Glutamatergic neuron (in vitro differentiated cells): ENCODE data around the gene WDFY4. TPM values are rescaled to one million over a fixed set of nuclear protein-coding genes. Genes with fewer than 3 reads are reported as not detected.

Experiments
- DNase-seq: peaks from one replicate; pipeline ENCODE4 v3.0.0; 2022
- H3K27ac Mint-ChIP-seq: one replicate; pipeline ENCODE4 v1.8.0; 2020; ENCODE audit warnings: mild to moderate bottlenecking, mixed read lengths, inconsistent platforms; ENCODE audit not compliant: unreplicated experiment
- H3K27me3 Mint-ChIP-seq: one replicate; pipeline ENCODE4 v1.8.0; 2020; ENCODE audit warnings: mild to moderate bottlenecking, moderate library complexity, mixed read lengths, inconsistent platforms; ENCODE audit not compliant: unreplicated experiment
- H3K36me3 Mint-ChIP-seq: one replicate; pipeline ENCODE4 v1.8.0; 2020; ENCODE audit warnings: mild to moderate bottlenecking, mixed read lengths, inconsistent platforms; ENCODE audit not compliant: unreplicated experiment
- H3K4me1 Mint-ChIP-seq: one replicate; pipeline ENCODE4 v1.8.0; 2020; ENCODE audit warnings: mild to moderate bottlenecking, low read depth, mixed read lengths, inconsistent platforms; ENCODE audit not compliant: unreplicated experiment
- H3K4me3 Mint-ChIP-seq: one replicate; pipeline ENCODE4 v1.8.0; 2020; ENCODE audit warnings: mild to moderate bottlenecking, mixed read lengths, inconsistent platforms; ENCODE audit not compliant: unreplicated experiment
- H3K9me3 Mint-ChIP-seq: one replicate; pipeline ENCODE4 v1.8.0; 2020; ENCODE audit warnings: mild to moderate bottlenecking, moderate library complexity, mixed read lengths, inconsistent platforms; ENCODE audit not compliant: unreplicated experiment
- total RNA-seq: library from RNA; stranded (reverse); fragmentation: NEBNext Ultra II Directional; extraction: Animal tissue kit (Norgen Biotek cat#: 25700); gene quantifications from one replicate; pipeline ENCODE4 v1.2.1, GENCODE V29; 2021; ENCODE audit not compliant: unreplicated experiment
- TF ChIP-seq, protein P1 (sequence below): fragments of 200-600 bp; sonication (generic); IDR thresholded peaks from one replicate; pipeline ENCODE4 v1.5.0; 2021; ENCODE audit not compliant: partially characterized antibody, unreplicated experiment

Gene WDFY4
- total RNA-seq, 1 donor from 2014 or later = not detected

DNA sequence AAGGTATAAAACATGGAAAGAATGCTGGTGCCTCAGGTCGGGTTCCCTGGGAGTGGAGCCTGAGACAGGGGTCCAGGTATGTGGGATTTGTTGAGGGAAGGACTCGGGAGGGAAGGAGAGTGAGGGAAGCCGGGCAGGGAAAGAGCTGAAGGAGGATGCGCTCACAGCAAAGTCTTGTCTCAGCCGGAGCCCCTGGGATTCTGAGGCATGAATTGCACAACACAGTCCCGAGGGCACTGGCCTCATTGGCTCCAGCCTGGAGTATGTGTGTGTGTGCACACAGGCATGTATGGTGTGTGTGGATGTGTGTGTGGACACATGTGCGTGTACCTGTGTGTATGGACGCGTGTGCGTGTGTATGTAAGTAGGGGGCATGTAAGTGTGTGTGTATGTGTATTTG lies 87.4 kb downstream of the WDFY4 start:
- Mint-ChIP-seq H3K4me1 (peaks cover 4% of the 10 kb centered on the region), H3K27me3 (no peaks in the 10 kb centered on the region), H3K36me3 (peaks cover 3% of the 10 kb centered on the region), H3K27ac (no peak overlapping the region), H3K9me3 (peaks cover 1% of the 10 kb centered on the region), H3K4me3 (no peak overlapping the region)
- DNase-seq = no peak
- TF ChIP-seq, protein P1, sequence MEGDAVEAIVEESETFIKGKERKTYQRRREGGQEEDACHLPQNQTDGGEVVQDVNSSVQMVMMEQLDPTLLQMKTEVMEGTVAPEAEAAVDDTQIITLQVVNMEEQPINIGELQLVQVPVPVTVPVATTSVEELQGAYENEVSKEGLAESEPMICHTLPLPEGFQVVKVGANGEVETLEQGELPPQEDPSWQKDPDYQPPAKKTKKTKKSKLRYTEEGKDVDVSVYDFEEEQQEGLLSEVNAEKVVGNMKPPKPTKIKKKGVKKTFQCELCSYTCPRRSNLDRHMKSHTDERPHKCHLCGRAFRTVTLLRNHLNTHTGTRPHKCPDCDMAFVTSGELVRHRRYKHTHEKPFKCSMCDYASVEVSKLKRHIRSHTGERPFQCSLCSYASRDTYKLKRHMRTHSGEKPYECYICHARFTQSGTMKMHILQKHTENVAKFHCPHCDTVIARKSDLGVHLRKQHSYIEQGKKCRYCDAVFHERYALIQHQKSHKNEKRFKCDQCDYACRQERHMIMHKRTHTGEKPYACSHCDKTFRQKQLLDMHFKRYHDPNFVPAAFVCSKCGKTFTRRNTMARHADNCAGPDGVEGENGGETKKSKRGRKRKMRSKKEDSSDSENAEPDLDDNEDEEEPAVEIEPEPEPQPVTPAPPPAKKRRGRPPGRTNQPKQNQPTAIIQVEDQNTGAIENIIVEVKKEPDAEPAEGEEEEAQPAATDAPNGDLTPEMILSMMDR = no peak

DNA sequence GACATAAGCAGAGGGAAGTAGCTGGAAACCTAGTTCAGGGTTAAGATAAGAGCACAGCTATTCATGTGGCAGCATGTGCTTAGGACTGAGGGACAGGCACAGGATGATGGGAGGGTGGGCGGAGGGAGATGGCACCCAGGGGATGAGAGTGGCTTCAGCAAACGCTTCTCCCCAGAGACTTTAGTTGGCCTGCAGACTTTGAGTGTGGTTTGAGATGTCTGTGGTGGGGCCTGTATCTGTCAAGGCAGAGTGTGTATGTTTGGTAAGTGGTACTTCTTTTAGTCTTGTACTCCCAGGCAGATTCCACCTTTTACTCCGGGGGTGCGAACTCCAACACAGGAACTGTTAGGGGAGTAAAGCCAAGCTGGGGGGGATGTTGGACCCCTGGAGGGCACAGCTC lies 88.9 kb downstream of the WDFY4 start:
- Mint-ChIP-seq H3K4me3 (no peak overlapping the region), H3K27me3 (no peaks in the 10 kb centered on the region), H3K4me1 (peaks cover 4% of the 10 kb centered on the region), H3K9me3 (peaks cover 1% of the 10 kb centered on the region), H3K36me3 (peaks cover 3% of the 10 kb centered on the region), H3K27ac (no peak overlapping the region)
- TF ChIP-seq, protein P1 = no peak
- no peak for DNase-seq

DNA sequence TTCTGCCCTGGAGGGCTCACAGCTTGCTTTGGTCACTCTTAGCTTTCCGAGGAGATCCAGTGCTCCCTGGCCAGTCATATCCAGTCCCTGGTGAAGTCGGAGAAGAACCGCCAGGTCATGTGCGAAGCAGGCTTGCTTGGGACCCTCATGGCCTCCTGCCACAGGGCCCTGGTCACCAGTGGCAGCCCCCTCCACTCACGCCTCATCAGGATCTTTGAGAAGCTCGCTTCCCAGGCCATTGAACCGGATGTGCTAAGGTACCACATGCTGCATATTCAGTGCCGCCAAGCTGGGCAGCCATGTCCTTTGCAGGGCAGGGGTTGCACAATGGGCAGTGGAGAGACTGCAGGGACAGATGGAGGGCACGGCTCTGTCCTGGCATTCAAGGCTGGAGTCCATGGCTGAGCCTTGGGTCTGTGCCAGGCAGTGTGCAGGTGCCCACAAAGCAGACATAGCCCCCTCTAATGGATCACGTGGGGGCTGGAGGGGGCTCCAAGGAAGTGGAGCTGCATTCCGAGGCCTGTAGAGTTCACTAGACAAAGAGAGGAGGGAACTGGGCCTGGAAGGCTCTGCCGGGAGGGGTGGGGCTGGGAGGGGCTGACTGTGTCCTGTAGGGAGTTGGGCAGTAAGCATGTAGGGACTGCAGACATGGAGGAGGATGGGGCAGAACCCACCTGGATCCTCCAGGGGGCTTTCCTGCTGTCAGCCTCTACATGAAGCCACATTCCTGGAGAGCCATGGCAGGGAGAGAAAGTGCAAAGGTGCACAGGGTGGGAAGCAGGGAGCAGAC lies 89.9 kb downstream of the WDFY4 start:
- peaks cover 3% of the 10 kb centered on the region for H3K36me3 Mint-ChIP-seq
- H3K4me3 Mint-ChIP-seq = no peak overlapping the region
- no peaks in the 10 kb centered on the region for H3K9me3 Mint-ChIP-seq
- no peaks in the 10 kb centered on the region for H3K27me3 Mint-ChIP-seq
- no peak for DNase-seq
- H3K4me1 Mint-ChIP-seq = peaks cover 2% of the 10 kb centered on the region
- H3K27ac Mint-ChIP-seq = no peak overlapping the region
- TF ChIP-seq, protein P1 = no peak

DNA sequence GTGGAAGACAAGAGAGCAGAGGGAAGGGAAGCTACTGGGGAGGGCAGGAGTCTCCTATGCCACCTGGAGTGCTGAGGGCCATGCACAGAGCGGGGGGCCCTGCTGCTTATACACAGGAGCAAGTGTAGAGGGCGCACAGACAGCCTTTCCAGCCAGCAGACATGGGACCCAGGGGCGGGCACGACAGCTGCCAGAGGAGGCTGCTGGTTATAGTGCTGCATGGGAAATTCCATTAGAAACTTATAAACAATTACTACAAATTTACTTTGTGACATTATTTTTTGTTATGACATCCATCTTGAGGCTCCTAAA lies 90.5 kb downstream of the WDFY4 start:
- H3K4me1 Mint-ChIP-seq = no peaks in the 10 kb centered on the region
- peaks cover 3% of the 10 kb centered on the region for H3K36me3 Mint-ChIP-seq
- no peak for DNase-seq
- H3K9me3 Mint-ChIP-seq = no peaks in the 10 kb centered on the region
- H3K4me3 Mint-ChIP-seq = no peak overlapping the region
- peaks cover 2% of the 10 kb centered on the region for H3K27me3 Mint-ChIP-seq
- TF ChIP-seq, protein P1 = no peak
- H3K27ac Mint-ChIP-seq = no peak overlapping the region

DNA sequence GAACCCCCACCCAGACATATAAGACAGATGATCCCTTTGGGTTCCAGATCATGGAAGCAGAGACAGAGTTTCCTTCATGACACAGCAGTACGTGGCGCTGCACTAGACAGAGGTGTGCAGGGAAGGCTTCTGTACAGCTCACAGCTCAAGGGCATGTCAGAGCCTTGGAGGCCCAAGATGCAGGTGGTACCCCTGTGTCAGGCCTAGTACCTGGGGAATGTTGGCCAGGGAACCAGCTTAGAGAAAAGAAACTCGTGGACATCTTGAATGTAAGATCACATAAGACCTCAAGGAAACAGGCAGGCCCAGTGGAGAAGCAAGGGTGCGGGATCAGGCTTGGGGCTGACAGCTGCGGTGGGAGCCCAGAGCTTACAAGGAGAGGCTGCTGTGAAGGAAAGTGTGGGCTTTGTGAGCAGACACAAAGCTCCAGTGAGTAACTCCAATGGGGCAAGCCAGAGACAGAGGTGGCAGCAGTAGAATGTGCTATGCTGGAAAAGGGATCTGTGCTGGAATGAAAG lies 91.4 kb downstream of the WDFY4 start:
- H3K27me3 Mint-ChIP-seq = peaks cover 2% of the 10 kb centered on the region
- no peak for DNase-seq
- H3K27ac Mint-ChIP-seq = no peak overlapping the region
- H3K36me3 Mint-ChIP-seq = peaks cover 3% of the 10 kb centered on the region
- H3K4me3 Mint-ChIP-seq = no peak overlapping the region
- H3K4me1 Mint-ChIP-seq = no peaks in the 10 kb centered on the region
- H3K9me3 Mint-ChIP-seq = no peaks in the 10 kb centered on the region
- TF ChIP-seq, protein P1 = no peak
